Stimulated activated CD4-positive, alpha-beta T cell treated with anti-CD3 and anti-CD28 coated beads, Interleukin-12 subunit alpha, Interleukin-12 subunit beta, amount 100 ng/mL, for 4 hours (primary cell): ENCODE data around the gene CCDC28B.

ENCODE experiments used
- DNase-seq: peaks from one replicate; pipeline ENCODE4 v3.0.0-alpha.2; 2020

Gene CCDC28B

GRCh38 chr1:32223683-32224082 is 23.3 kb downstream of the CCDC28B start:
- DNase-seq = no peak

GRCh38 chr1:32224285-32224684 is 23.9 kb downstream of the CCDC28B start:
- DNase-seq = no peak

GRCh38 chr1:32228771-32229170 is 28.4 kb downstream of the CCDC28B start:
- no peak for DNase-seq

- no peak for DNase-seq
These were observed 31.5 kb downstream of the CCDC28B start for GRCh38 chr1:32231843-32232432.

- DNase-seq = no peak
These were observed 32.3 kb downstream of the CCDC28B start for GRCh38 chr1:32232558-32233304.

- no peak for DNase-seq
These were observed 34.4 kb downstream of the CCDC28B start for GRCh38 chr1:32234792-32235191.

GRCh38 chr1:32239337-32239736 is 38.9 kb downstream of the CCDC28B start:
- DNase-seq = no peak

GRCh38 chr1:32239790-32240139 is 39.4 kb downstream of the CCDC28B start:
- DNase-seq = no peak

- peak; percentile 48 for DNase-seq
These were observed 40.0 kb downstream of the CCDC28B start for GRCh38 chr1:32240140-32240951.

GRCh38 chr1:32241001-32241763 is 40.8 kb downstream of the CCDC28B start:
- peak; percentile 47 for DNase-seq

GRCh38 chr1:32242341-32242851 is 42.0 kb downstream of the CCDC28B start:
- no peak for DNase-seq

GRCh38 chr1:32246888-32247273 is 46.5 kb downstream of the CCDC28B start, which contains the start of gene FAM167B:
TSS of gene FAM167B (plus strand) at chr1:32247222. CDS start at chr1:32247422, 200 bp downstream.
- no peak for DNase-seq

GRCh38 chr1:32247452-32247851 is 47.1 kb downstream of the CCDC28B start:
- no peak for DNase-seq

GRCh38 chr1:32247983-32248889 is 47.8 kb downstream of the CCDC28B start:
- DNase-seq = peak; percentile 77

GRCh38 chr1:32249831-32250525 is 49.6 kb downstream of the CCDC28B start:
- peak; percentile 66 for DNase-seq

GRCh38 chr1:32250893-32251716 is 50.7 kb downstream of the CCDC28B start, which contains the start of gene LCK:
TSS of gene LCK (plus strand) at chr1:32251265. CDS start at chr1:32274330, 23,065 bp downstream.
- peak; percentile 69 for DNase-seq
